H9 (cell line): Measurements from ENCODE around the gene NCOR1. TPM values are rescaled to one million over a fixed set of nuclear protein-coding genes. Genes with fewer than 3 reads are reported as not detected.
"Not testable (repeated sequence)": the region's sequence is repeated elsewhere in the genome, so short reads cannot be mapped to it uniquely, and the experiment has no call there.

Experiments used
- DNase-seq: peaks from one replicate; pipeline ENCODE4 v3.0.0-alpha.2; 2017
- H2AFZ ChIP-seq: one replicate; pipeline ENCODE4 v1.6.1; 2013; ENCODE audit warnings: mild to moderate bottlenecking, low read length, control low read depth, moderate library complexity
- H2AK5ac ChIP-seq: 2 replicates; pipeline ENCODE4 v1.6.1; 2013; ENCODE audit warnings: low read length, control low read depth, mixed read lengths; ENCODE audit not compliant: insufficient read length
- H2BK120ac ChIP-seq: one replicate; pipeline ENCODE4 v1.6.1; 2013; ENCODE audit warnings: low read depth, mild to moderate bottlenecking, low read length, control low read depth, inconsistent platforms; ENCODE audit not compliant: poor library complexity, severe bottlenecking
- H2BK12ac ChIP-seq: 2 replicates; pipeline ENCODE4 v1.6.1; 2013; ENCODE audit warnings: low read length, control low read depth, mixed read lengths, low read depth; ENCODE audit not compliant: insufficient read length
- H2BK15ac ChIP-seq: 2 replicates; pipeline ENCODE4 v1.6.1; 2013; ENCODE audit warnings: low read depth, low read length, control low read depth
- H2BK20ac ChIP-seq: one replicate; pipeline ENCODE4 v1.6.1; 2013; ENCODE audit warnings: low read depth, mild to moderate bottlenecking, low read length, control low read depth, inconsistent platforms; ENCODE audit not compliant: poor library complexity, severe bottlenecking
- H2BK5ac ChIP-seq: 2 replicates; pipeline ENCODE4 v1.6.1; 2013; ENCODE audit warnings: low read length, control low read depth, mixed read lengths; ENCODE audit not compliant: insufficient read length
- H3K14ac ChIP-seq: 2 replicates; pipeline ENCODE4 v1.6.1; 2013; ENCODE audit warnings: low read length, control low read depth; ENCODE audit not compliant: insufficient read depth
- H3K18ac ChIP-seq: 2 replicates; pipeline ENCODE4 v1.6.1; 2013; ENCODE audit warnings: low read depth, mild to moderate bottlenecking, mixed read lengths, low read length, control low read depth; ENCODE audit not compliant: insufficient read length
- H3K23ac ChIP-seq: 2 replicates; pipeline ENCODE4 v1.6.1; 2013; ENCODE audit warnings: low read length, control low read depth, mixed read lengths, low read depth; ENCODE audit not compliant: insufficient read length
- H3K23me2 ChIP-seq: 2 replicates; pipeline ENCODE4 v1.6.1; 2013; ENCODE audit warnings: low read depth, mild to moderate bottlenecking, mixed read lengths, low read length, control low read depth; ENCODE audit not compliant: insufficient read length, poor library complexity, severe bottlenecking
- H3K27ac ChIP-seq: 2 replicates; pipeline ENCODE4 v1.5.1; 2013; ENCODE audit warnings: low read length, control low read depth, mixed read lengths, low read depth; ENCODE audit not compliant: insufficient read length
- H3K27me3 ChIP-seq: 2 replicates; pipeline ENCODE4 v1.6.1; 2013; ENCODE audit warnings: low read length, control low read depth, inconsistent platforms; ENCODE audit not compliant: insufficient read depth
- H3K4ac ChIP-seq: 2 replicates; pipeline ENCODE4 v1.6.1; 2013; ENCODE audit warnings: low read depth, mild to moderate bottlenecking, control low read depth, inconsistent platforms, low read length, moderate library complexity
- H3K4me1 ChIP-seq: 2 replicates; pipeline ENCODE4 v1.6.1; 2013; ENCODE audit warnings: low read length, control low read depth, inconsistent platforms; ENCODE audit not compliant: insufficient read depth
- H3K4me2 ChIP-seq: 2 replicates; pipeline ENCODE4 v1.6.1; 2013; ENCODE audit warnings: low read length, control low read depth, mixed read lengths; ENCODE audit not compliant: insufficient read length, insufficient read depth
- H3K56ac ChIP-seq: 2 replicates; pipeline ENCODE4 v1.6.1; 2013; ENCODE audit warnings: low read depth, mild to moderate bottlenecking, mixed read lengths, low read length, control low read depth; ENCODE audit not compliant: insufficient read length
- H3K79me1 ChIP-seq: 2 replicates; pipeline ENCODE4 v1.6.1; 2013; ENCODE audit warnings: low read depth, mild to moderate bottlenecking, moderate library complexity, low read length, control low read depth, inconsistent platforms; ENCODE audit not compliant: insufficient read depth, poor library complexity, severe bottlenecking
- H3K79me2 ChIP-seq: 2 replicates; pipeline ENCODE4 v1.6.1; 2013; ENCODE audit warnings: low read length, control low read depth, inconsistent platforms; ENCODE audit not compliant: insufficient read depth
- H3K9ac ChIP-seq: 2 replicates; pipeline ENCODE4 v1.6.1; 2013; ENCODE audit warnings: low read length, control low read depth, mixed read lengths; ENCODE audit not compliant: insufficient read length; ENCODE audit errors: extremely low read depth
- H3K9me3 ChIP-seq: one replicate; pipeline ENCODE4 v1.6.1; 2013; ENCODE audit warnings: low read depth, low read length, inconsistent platforms; ENCODE audit not compliant: control insufficient read depth
- H3T11ph ChIP-seq: one replicate; pipeline ENCODE4 v1.6.1; 2013; ENCODE audit warnings: mild to moderate bottlenecking, low read length, control low read depth, inconsistent platforms
- H4K20me1 ChIP-seq: one replicate; pipeline ENCODE4 v1.6.1; 2013; ENCODE audit not compliant: control insufficient read depth, insufficient read length, insufficient read depth
- H4K5ac ChIP-seq: 2 replicates; pipeline ENCODE4 v1.6.1; 2013; ENCODE audit warnings: low read depth, mild to moderate bottlenecking, mixed read lengths, low read length, control low read depth; ENCODE audit not compliant: insufficient read length
- H4K8ac ChIP-seq: replicated peaks from 2 replicates; pipeline ENCODE4 v1.6.1; 2013; ENCODE audit warnings: low read length, control low read depth, mixed read lengths, low read depth; ENCODE audit not compliant: insufficient read length
- H4K91ac ChIP-seq: 2 replicates; pipeline ENCODE4 v1.6.1; 2013; ENCODE audit warnings: low read depth, mild to moderate bottlenecking, moderate library complexity, mixed read lengths, low read length, control low read depth; ENCODE audit not compliant: insufficient read length
- H3K27ac Mint-ChIP-seq, 3 experiments: 2 replicates in 2 of 3; 3 replicates in 1 of 3; pipeline ENCODE4 v1.8.0; 2020 to 2021; ENCODE audit warnings: mixed read lengths in 3 of 3, mild to moderate bottlenecking in 1 of 3, moderate library complexity in 1 of 3
- H3K27me3 Mint-ChIP-seq: 2 replicates; pipeline ENCODE4 v1.8.0; 2021; ENCODE audit warnings: low read depth, mild to moderate bottlenecking, moderate library complexity, mixed read lengths
- H3K36me3 Mint-ChIP-seq, 3 experiments: 2 replicates in 2 of 3; 3 replicates in 1 of 3; pipeline ENCODE4 v1.8.0; 2020 to 2021; ENCODE audit warnings: low read depth in 3 of 3, mixed read lengths in 3 of 3; ENCODE audit not compliant: insufficient read depth in 1 of 3
- H3K4me1 Mint-ChIP-seq, 2 experiments: 2 replicates each; pipeline ENCODE4 v1.8.0; 2020; ENCODE audit warnings: mixed read lengths in 2 of 2
- H3K4me3 Mint-ChIP-seq, 2 experiments: 2 replicates in 1 of 2; 3 replicates in 1 of 2; pipeline ENCODE4 v1.8.0; 2020 to 2021; ENCODE audit warnings: mild to moderate bottlenecking in 2 of 2, mixed read lengths in 2 of 2, moderate library complexity in 1 of 2
- H3K9me3 Mint-ChIP-seq, 2 experiments: 2 replicates in 1 of 2; 3 replicates in 1 of 2; pipeline ENCODE4 v1.8.0; 2020; ENCODE audit warnings: mild to moderate bottlenecking in 2 of 2, mixed read lengths in 2 of 2, moderate library complexity in 1 of 2
- CTCF ChIP-seq: fragments of 200-600 bp; sonication (generic); conservative IDR thresholded peaks from 3 replicates; pipeline ENCODE4 v1.8.0; 2021; ENCODE audit warnings: antibody characterized with exemption, mild to moderate bottlenecking
- WGBS: extraction: QIAGEN DNeasy Blood & Tissue Kit; methylation state at CpG from one replicate; pipeline ENCODE4 v1.1.7; 2013; ENCODE audit warnings: missing lambda C conversion rate, low lambda C conversion rate, mixed read lengths; ENCODE audit not compliant: insufficient read length; ENCODE audit errors: extremely low coverage; 5-methylcytosine and 5-hydroxymethylcytosine counted together
- total RNA-seq: library from RNA; stranded (reverse); gene quantifications from 2 replicates; pipeline ENCODE4 v1.2.1, GENCODE V29; 2021

Gene NCOR1
- total RNA-seq, 1 experiment from 2014 or later: 119 TPM

- H3K14ac ChIP-seq: no peak overlapping the region
- H3K9ac ChIP-seq: no peak overlapping the region
- no peaks in the 10 kb centered on the region for H3K79me1 ChIP-seq
- no peak overlapping the region for H3K4me2 ChIP-seq
- H2BK12ac ChIP-seq: no peak overlapping the region
- H3K27me3 ChIP-seq: no peaks in the 10 kb centered on the region
- no peaks in the 10 kb centered on the region for H3K79me2 ChIP-seq
- H3T11ph ChIP-seq: no peak overlapping the region
- H3K4me1 Mint-ChIP-seq: 0 out of 4 replicates have a peak, but pooled peaks cover 0 to 4% of the 10 kb centered on the region in 2 experiments
- no peak overlapping the region for H2BK120ac ChIP-seq
- no peak overlapping the region for H2BK5ac ChIP-seq
- no peak overlapping the region for H2BK20ac ChIP-seq
- TF ChIP-seq CTCF: no peak
- H3K27ac ChIP-seq: no peak overlapping the region
- WGBS: no CpG with 5 or more reads among the region's 2 CpGs
- no peaks in the 10 kb centered on the region for H4K20me1 ChIP-seq
- no peak for DNase-seq
- no peak overlapping the region for H3K4ac ChIP-seq
- no peak overlapping the region for H3K23ac ChIP-seq
- H3K23me2 ChIP-seq: no peaks in the 10 kb centered on the region
- H2AK5ac ChIP-seq: no peak overlapping the region
- no peak overlapping the region for H2BK15ac ChIP-seq
- H3K27me3 Mint-ChIP-seq: no peaks in the 10 kb centered on the region
- H3K36me3 Mint-ChIP-seq: peaks cover 40 to 69% (median 61%) of the 10 kb centered on the region in 3 experiments; a peak in 6 of 7 replicates
- H4K8ac ChIP-seq: no peak overlapping the region
- H4K5ac ChIP-seq: no peak overlapping the region
- no peaks in the 10 kb centered on the region for H3K4me1 ChIP-seq
- H3K9me3 ChIP-seq: no peaks in the 10 kb centered on the region
- H4K91ac ChIP-seq: no peak overlapping the region
- no peak overlapping the region for H2AFZ ChIP-seq
- H3K9me3 Mint-ChIP-seq: no peaks in the 10 kb centered on the region; a peak in 1 of 5 replicates
- H3K27ac Mint-ChIP-seq: no peak overlapping the region
- H3K56ac ChIP-seq: no peak overlapping the region
- H3K18ac ChIP-seq: no peak overlapping the region
- H3K4me3 Mint-ChIP-seq: no peak overlapping the region
Measured at GRCh38 chr17:16148596-16148995, 66.7 kb downstream of the NCOR1 start.

GRCh38 chr17:16145319-16145890 is 69.9 kb downstream of the NCOR1 start:
- not testable (repeated sequence) for H3K9me3 Mint-ChIP-seq, H3K9ac ChIP-seq, H3T11ph ChIP-seq, H2AFZ ChIP-seq, H3K27ac ChIP-seq, H2BK20ac ChIP-seq, H3K18ac ChIP-seq, H3K4me1 Mint-ChIP-seq, H4K5ac ChIP-seq, H4K91ac ChIP-seq, H2BK12ac ChIP-seq, H3K4me3 Mint-ChIP-seq, H3K79me2 ChIP-seq, DNase-seq, H3K4me1 ChIP-seq, H4K8ac ChIP-seq, H2BK15ac ChIP-seq, H3K14ac ChIP-seq, H3K4me2 ChIP-seq, H3K23me2 ChIP-seq, H3K4ac ChIP-seq, H3K9me3 ChIP-seq, H3K27me3 ChIP-seq, H2BK5ac ChIP-seq, H3K56ac ChIP-seq, H4K20me1 ChIP-seq, H3K23ac ChIP-seq, H3K27me3 Mint-ChIP-seq, H3K79me1 ChIP-seq, H2BK120ac ChIP-seq, H3K27ac Mint-ChIP-seq, H2AK5ac ChIP-seq
- no CpG with 5 or more reads among the region's 40 CpGs for WGBS
- peaks cover 33 to 66% (median 52%) of the 10 kb centered on the region in 3 experiments; a peak in 6 of 7 replicates for H3K36me3 Mint-ChIP-seq
